Neuronal stem cell (in vitro differentiated cells): Measurements from ENCODE around the gene MRPL24.

Experiments
- DNase-seq: peaks from one replicate; pipeline ENCODE4 v3.0.0-alpha.2; 2013; ENCODE audit warnings: low spot score
- H2AFZ ChIP-seq: one replicate; pipeline ENCODE4 v1.6.1; 2013; ENCODE audit warnings: mild to moderate bottlenecking, low read length, inconsistent platforms
- H2AK5ac ChIP-seq: 2 replicates; pipeline ENCODE4 v1.6.1; 2013; ENCODE audit warnings: low read depth, mild to moderate bottlenecking, inconsistent platforms, low read length, moderate library complexity, mixed read lengths
- H2BK120ac ChIP-seq: 2 replicates; pipeline ENCODE4 v1.6.1; 2013; ENCODE audit warnings: low read depth, mild to moderate bottlenecking, inconsistent platforms, low read length, moderate library complexity, mixed read lengths
- H2BK12ac ChIP-seq: one replicate; pipeline ENCODE4 v1.6.1; 2013; ENCODE audit warnings: low read length, inconsistent platforms
- H2BK15ac ChIP-seq: 2 replicates; pipeline ENCODE4 v1.6.1; 2013; ENCODE audit warnings: mild to moderate bottlenecking, low read length, inconsistent platforms, mixed read lengths
- H2BK5ac ChIP-seq: one replicate; pipeline ENCODE4 v1.6.1; 2013; ENCODE audit warnings: inconsistent platforms, mild to moderate bottlenecking, low read length, moderate library complexity
- H3K14ac ChIP-seq: one replicate; pipeline ENCODE4 v1.6.1; 2013; ENCODE audit warnings: low read length, inconsistent platforms
- H3K18ac ChIP-seq: 2 replicates; pipeline ENCODE4 v1.6.1; 2013; ENCODE audit warnings: low read length, inconsistent platforms
- H3K23ac ChIP-seq: 2 replicates; pipeline ENCODE4 v1.6.1; 2013; ENCODE audit warnings: low read depth, mild to moderate bottlenecking, mixed read lengths, low read length, inconsistent platforms; ENCODE audit not compliant: poor library complexity
- H3K27ac ChIP-seq: replicated peaks from 3 replicates; pipeline ENCODE4 v1.5.1; 2013; ENCODE audit warnings: low read length, inconsistent platforms
- H3K27me3 ChIP-seq, 3 experiments: 2 replicates each; pipeline ENCODE4 v1.6.1; 2013; ENCODE audit warnings: low read length in 3 of 3, mild to moderate bottlenecking in 2 of 3, inconsistent platforms in 1 of 3, low read depth in 1 of 3, mixed read lengths in 1 of 3, moderate library complexity in 1 of 3; ENCODE audit not compliant: control insufficient read depth in 3 of 3, insufficient read depth in 3 of 3
- H3K36me3 ChIP-seq, 2 donors: replicated peaks in 1 of 2; 2 replicates each; pipeline ENCODE4 v1.6.1; 2013; ENCODE audit warnings: low read length in 2 of 2; ENCODE audit not compliant: control insufficient read depth in 2 of 2, insufficient read depth in 2 of 2
- H3K4ac ChIP-seq: 2 replicates; pipeline ENCODE4 v1.6.1; 2013; ENCODE audit warnings: inconsistent platforms, mild to moderate bottlenecking, low read length, moderate library complexity
- H3K4me1 ChIP-seq, 2 donors: 1 replicate in 1 of 2; 2 replicates in 1 of 2; pipeline ENCODE4 v1.6.1; 2013; ENCODE audit warnings: low read length in 2 of 2, low read depth in 1 of 2; ENCODE audit not compliant: control insufficient read depth in 2 of 2, insufficient read depth in 1 of 2
- H3K4me2 ChIP-seq: one replicate; pipeline ENCODE4 v1.6.1; 2013; ENCODE audit warnings: mild to moderate bottlenecking, low read length, inconsistent platforms; ENCODE audit not compliant: insufficient read depth, poor library complexity, severe bottlenecking
- H3K4me3 ChIP-seq, 2 donors: 2 replicates each; pipeline ENCODE4 v1.5.1; 2013; ENCODE audit warnings: low read length in 2 of 2, mild to moderate bottlenecking in 2 of 2, inconsistent platforms in 1 of 2, moderate library complexity in 1 of 2
- H3K79me1 ChIP-seq: one replicate; pipeline ENCODE4 v1.6.1; 2013; ENCODE audit warnings: low read depth, mild to moderate bottlenecking, inconsistent platforms, low read length, moderate library complexity
- H3K9ac ChIP-seq: one replicate; pipeline ENCODE4 v1.6.1; 2013; ENCODE audit warnings: mild to moderate bottlenecking, low read depth, low read length, inconsistent platforms; ENCODE audit not compliant: poor library complexity
- H3K9me3 ChIP-seq, 2 donors: replicated peaks in 1 of 2; 2 replicates each; pipeline versions ENCODE3 to v1.6.1; 2013; ENCODE audit warnings: low read length in 2 of 2, mild to moderate bottlenecking in 2 of 2, inconsistent platforms in 1 of 2, low read depth in 1 of 2, mixed read lengths in 1 of 2, moderate library complexity in 1 of 2; ENCODE audit not compliant: control insufficient read depth in 2 of 2, insufficient read depth in 1 of 2
- H4K8ac ChIP-seq: one replicate; pipeline ENCODE4 v1.6.1; 2013; ENCODE audit warnings: low read depth, mild to moderate bottlenecking, inconsistent platforms, low read length, moderate library complexity
- H4K91ac ChIP-seq: one replicate; pipeline ENCODE4 v1.6.1; 2013; ENCODE audit warnings: low read length, low read depth, mild to moderate bottlenecking, inconsistent platforms; ENCODE audit not compliant: poor library complexity
- WGBS, 2 donors: extraction: QIAGEN DNeasy Blood & Tissue Kit; methylation state at CpG; one replicate each; pipeline ENCODE4 v1.1.7; 2013; ENCODE audit warnings: missing lambda C conversion rate in 2 of 2, mixed read lengths in 1 of 2; ENCODE audit not compliant: insufficient read length in 2 of 2, insufficient replicate concordance in 1 of 2; ENCODE audit errors: extremely low coverage in 2 of 2; 5-methylcytosine and 5-hydroxymethylcytosine counted together

The MRPL24 gene

GRCh38 chr1:156717351-156717750 lies 23.5 kb downstream of the MRPL24 start:
- no peaks in the 10 kb centered on the region for H3K4me1 ChIP-seq
- H3K23ac ChIP-seq, result no peak overlapping the region
- no peak overlapping the region for H3K14ac ChIP-seq
- H2AK5ac ChIP-seq, result no peak overlapping the region
- no peak for DNase-seq
- no peak overlapping the region for H2BK120ac ChIP-seq
- H3K27me3 ChIP-seq, result no peaks in the 10 kb centered on the region
- H3K4ac ChIP-seq, result no peak overlapping the region
- no peak overlapping the region for H2BK5ac ChIP-seq
- H3K9ac ChIP-seq, result no peak overlapping the region
- no peak overlapping the region for H3K27ac ChIP-seq
- H3K79me1 ChIP-seq, result no peaks in the 10 kb centered on the region
- H3K9me3 ChIP-seq, result no peaks in the 10 kb centered on the region
- H2AFZ ChIP-seq, result no peak overlapping the region
- H3K4me3 ChIP-seq, result no peak overlapping the region
- H3K18ac ChIP-seq, result no peak overlapping the region
- H3K4me2 ChIP-seq, result no peak overlapping the region
- no peak overlapping the region for H2BK12ac ChIP-seq
- H2BK15ac ChIP-seq, result no peak overlapping the region
- no peak overlapping the region for H4K91ac ChIP-seq
- H3K36me3 ChIP-seq, result peaks cover 8 to 23% of the 10 kb centered on the region in 2 donors
- H4K8ac ChIP-seq, result no peak overlapping the region
- WGBS, 2 donors, result no CpG with 5 or more reads among the region's 4 CpGs

DNA sequence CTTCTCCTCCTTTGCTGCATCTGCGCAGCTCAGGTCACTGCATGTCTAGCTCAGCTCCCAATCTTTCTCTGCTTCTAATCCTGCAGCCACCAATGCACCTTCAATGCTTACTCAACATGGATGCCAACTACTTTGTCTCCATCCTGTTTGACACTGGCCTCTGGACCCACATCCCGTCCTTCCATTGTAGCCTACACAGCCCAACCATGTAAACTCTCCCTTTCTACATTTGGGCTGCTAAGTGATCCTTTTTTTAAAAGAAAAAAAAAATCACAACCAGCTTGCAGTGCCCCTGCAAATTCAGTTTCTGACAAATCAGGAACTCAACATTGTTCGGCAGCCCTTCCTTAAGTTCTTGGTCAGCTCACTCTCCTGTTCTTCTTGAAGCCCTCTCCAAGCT lies 26.1 kb downstream of the MRPL24 start:
- Histone ChIP-seq H3K14ac (no peak overlapping the region), H3K23ac (no peak overlapping the region), H2BK120ac (no peak overlapping the region), H4K91ac (no peak overlapping the region), H3K79me1 (no peaks in the 10 kb centered on the region), H3K36me3 (peaks cover 0 to 7% of the 10 kb centered on the region in 2 donors), H3K4me3 (no peak overlapping the region), H2AK5ac (no peak overlapping the region), H3K4ac (no peak overlapping the region), H3K27ac (no peak overlapping the region), H3K9ac (no peak overlapping the region), H3K4me1 (peaks cover 15 to 18% of the 10 kb centered on the region in 2 donors), H2BK12ac (no peak overlapping the region), H3K18ac (no peak overlapping the region), H2BK5ac (no peak overlapping the region), H2BK15ac (no peak overlapping the region), H2AFZ (no peak overlapping the region), H3K9me3 (no peaks in the 10 kb centered on the region), H4K8ac (no peak overlapping the region), H3K27me3 (no peaks in the 10 kb centered on the region), H3K4me2 (no peak overlapping the region)
- DNase-seq, result no peak
- WGBS, 2 donors, result no CpG with 5 or more reads among the region's 3 CpGs

- Histone ChIP-seq H3K4ac (no peak overlapping the region), H3K23ac (no peak overlapping the region), H2BK15ac (no peak overlapping the region), H3K27me3 (no peaks in the 10 kb centered on the region), H2BK120ac (no peak overlapping the region), H3K14ac (no peak overlapping the region), H3K4me1 (peaks cover 37 to 39% of the 10 kb centered on the region in 2 donors), H2BK5ac (no peak overlapping the region), H4K8ac (no peak overlapping the region), H3K9ac (no peak overlapping the region), H2AFZ (no peak overlapping the region), H3K27ac (no peak overlapping the region), H2AK5ac (peak overlapping the region; percentile 3), H3K79me1 (no peaks in the 10 kb centered on the region), H3K18ac (no peak overlapping the region), H3K9me3 (no peaks in the 10 kb centered on the region), H3K4me3 (no peak overlapping the region), H3K4me2 (no peak overlapping the region), H3K36me3 (no peaks in the 10 kb centered on the region), H2BK12ac (no peak overlapping the region), H4K91ac (no peak overlapping the region)
- no peak for DNase-seq
- no CpG with 5 or more reads among the region's 3 CpGs for WGBS, 2 donors
Measured at GRCh38 chr1:156712626-156713025, 28.3 kb downstream of the MRPL24 start.

- Histone ChIP-seq H3K4me2 (no peak overlapping the region), H2BK12ac (no peak overlapping the region), H3K27ac (no peak overlapping the region), H3K27me3 (no peaks in the 10 kb centered on the region), H2AFZ (no peak overlapping the region), H2BK15ac (peak overlapping the region; percentile 59), H2AK5ac (peak overlapping the region; percentile 97), H3K14ac (no peak overlapping the region), H3K79me1 (no peaks in the 10 kb centered on the region), H3K9me3 (no peaks in the 10 kb centered on the region), H3K9ac (no peak overlapping the region), H3K36me3 (no peaks in the 10 kb centered on the region), H3K23ac (no peak overlapping the region), H2BK5ac (no peak overlapping the region), H3K4me3 (no peak overlapping the region), H4K8ac (no peak overlapping the region), H3K18ac (peak overlapping the region; percentile 59), H3K4ac (no peak overlapping the region), H2BK120ac (peak overlapping the region; percentile 6), H4K91ac (no peak overlapping the region), H3K4me1 (peaks cover 45 to 48% of the 10 kb centered on the region in 2 donors)
- no peak for DNase-seq
- WGBS, 2 donors, result no CpG with 5 or more reads among the region's 9 CpGs
Measured at GRCh38 chr1:156711011-156711817, 29.7 kb downstream of the MRPL24 start.
